ENCODE measurements around the gene CLIC1. TPM values are rescaled to one million over a fixed set of nuclear protein-coding genes. Genes with fewer than 3 reads are reported as not detected.

Gene CLIC1
- total RNA-seq, 1 donor = 576 TPM

- no peak for TF ChIP-seq CTCF (IDR thresholded peaks at IDR 0.05; ENCODE audit: insufficient read depth, low read length)
- no peak for DNase-seq (ENCODE audit: low read depth)
- H3K4me3 ChIP-seq (ENCODE audit: low read depth, low read length) = no peak overlapping the region
Observed at GRCh38 chr6:31780507-31781243, 44.3 kb upstream of the CLIC1 start.

GRCh38 chr6:31779908-31780307 is 43.6 kb upstream of the CLIC1 start:
- no peak overlapping the region for H3K4me3 ChIP-seq (ENCODE audit: low read depth, low read length)
- no peak for DNase-seq (ENCODE audit: low read depth)
- TF ChIP-seq CTCF (IDR thresholded peaks at IDR 0.05; ENCODE audit: insufficient read depth, low read length) = no peak

GRCh38 chr6:31778999-31779885 is 42.9 kb upstream of the CLIC1 start:
- H3K4me3 ChIP-seq (ENCODE audit: low read depth, low read length) = no peak overlapping the region
- DNase-seq (ENCODE audit: low read depth) = no peak
- TF ChIP-seq CTCF (IDR thresholded peaks at IDR 0.05; ENCODE audit: insufficient read depth, low read length) = no peak

GRCh38 chr6:31778193-31778592 is 41.9 kb upstream of the CLIC1 start:
- H3K4me3 ChIP-seq (ENCODE audit: low read depth, low read length) = no peak overlapping the region
- no peak for DNase-seq (ENCODE audit: low read depth)
- TF ChIP-seq CTCF (IDR thresholded peaks at IDR 0.05; ENCODE audit: insufficient read depth, low read length) = no peak

- DNase-seq (ENCODE audit: low read depth) = no peak
- TF ChIP-seq CTCF (IDR thresholded peaks at IDR 0.05; ENCODE audit: insufficient read depth, low read length) = no peak
- no peak overlapping the region for H3K4me3 ChIP-seq (ENCODE audit: low read depth, low read length)
Observed at GRCh38 chr6:31777667-31778050, 41.3 kb upstream of the CLIC1 start.

GRCh38 chr6:31776989-31777666 is 40.8 kb upstream of the CLIC1 start, which contains the start of gene VWA7:
VWA7 (minus strand) TSS chr6:31777328; CDS start chr6:31776779, 549 bp downstream.
- DNase-seq (ENCODE audit: low read depth) = peak; percentile 73
- no peak within 1 kb of the TSS for H3K4me3 ChIP-seq (ENCODE audit: low read depth, low read length)
- TF ChIP-seq CTCF (IDR thresholded peaks at IDR 0.05; ENCODE audit: insufficient read depth, low read length) = no peak
